Lung (tissue), 12 donors: ENCODE results near the gene HNRNPD. TPM values are rescaled to one million over a fixed set of nuclear protein-coding genes. Genes with fewer than 3 reads are reported as not detected.
"Not testable (repeated sequence)": the region's sequence is repeated elsewhere in the genome, so short reads cannot be mapped to it uniquely, and the experiment has no call there.

Experiments used
- ATAC-seq: fragments of 200-7000 bp; cut with Tn5 transposase; one replicate; pipeline ENCODE4 v1.9.1; 2020; ENCODE audit warnings: moderate number of reproducible peaks; ENCODE audit not compliant: insufficient read depth, low FRiP score
- DNase-seq, 3 donors: peaks; one replicate each; pipeline ENCODE4 v3.0.0-alpha.2; 2013 to 2017
- H3K27ac ChIP-seq, 2 donors: one replicate each; pipeline ENCODE4 v1.5.1; 2013; ENCODE audit warnings: mild to moderate bottlenecking in 2 of 2, moderate library complexity in 2 of 2, control low read depth in 1 of 2, inconsistent platforms in 1 of 2, low read depth in 1 of 2, low read length in 1 of 2
- H3K27me3 ChIP-seq, 3 donors: one replicate each; pipeline ENCODE4 v1.5.1; 2013; ENCODE audit warnings: low read length in 2 of 3; ENCODE audit not compliant: control insufficient read depth in 3 of 3, insufficient read depth in 3 of 3
- H3K36me3 ChIP-seq, 4 donors: one replicate each; pipeline ENCODE4 v1.5.1; 2013; ENCODE audit warnings: low read length in 4 of 4, mild to moderate bottlenecking in 1 of 4, moderate library complexity in 1 of 4; ENCODE audit not compliant: control insufficient read depth in 4 of 4, insufficient read depth in 4 of 4
- H3K4me1 ChIP-seq, 5 donors: one replicate each; pipeline ENCODE4 v1.5.1; 2013; ENCODE audit warnings: low read length in 5 of 5, mild to moderate bottlenecking in 2 of 5, moderate library complexity in 1 of 5; ENCODE audit not compliant: control insufficient read depth in 5 of 5, insufficient read depth in 5 of 5
- H3K4me3 ChIP-seq: one replicate; pipeline ENCODE4 v1.5.1; 2013; ENCODE audit warnings: mild to moderate bottlenecking, control low read depth, moderate library complexity
- H3K9ac ChIP-seq, 2 donors: one replicate each; pipeline ENCODE4 v1.5.1; 2013; ENCODE audit warnings: low read length in 2 of 2, control low read depth in 1 of 2; ENCODE audit not compliant: insufficient read depth in 1 of 2
- H3K9me3 ChIP-seq, 4 donors: one replicate each; pipeline ENCODE4 v1.5.1; 2013; ENCODE audit warnings: low read length in 3 of 4, mild to moderate bottlenecking in 1 of 4, moderate library complexity in 1 of 4; ENCODE audit not compliant: control insufficient read depth in 4 of 4, insufficient read depth in 3 of 4
- CTCF ChIP-seq: IDR thresholded peaks from 2 replicates; pipeline ENCODE4 v1.5.1; 2012; ENCODE audit warnings: mild to moderate bottlenecking; ENCODE audit errors: control extremely low read depth, extremely low read depth
- WGBS, 2 donors: extraction: QIAGEN DNeasy Blood & Tissue Kit; methylation state at CpG; one replicate each; pipeline ENCODE4 v1.1.7; 2013; 5-methylcytosine and 5-hydroxymethylcytosine counted together
- polyA plus RNA-seq, 2 donors: library from polyadenylated mRNA; stranded (reverse); fragments of 200-250 nt; gene quantifications; one replicate each; pipeline ENCODE4 v1.2.1, GENCODE V29; 2013
- total RNA-seq, 2 donors: library from RNA; depleted of rRNA in 1 of 2; stranded (reverse); fragments of >200 nt in 1 of 2; gene quantifications; one replicate each; pipeline ENCODE4 v1.2.1, GENCODE V29; 2014 to 2021
- donor health status: control.
- donor health status: control.
- donor health status: Bipolar disorder and iron deficiency.
- donor health status: healthy.
- donor health status: DM: yes; HTN: yes; CAD: no.

Gene HNRNPD
- total and polyA plus RNA-seq, 4 donors: 118 to 181 (median 143) TPM

GRCh38 chr4:82352118-82352824, 21.5 kb downstream of the HNRNPD start:
- H3K9me3 ChIP-seq: no peaks in the 10 kb centered on the region
- H3K4me1 ChIP-seq: peaks cover 0 to 6% (median 0%) of the 10 kb centered on the region in 5 donors
- no peak overlapping the region for H3K4me3 ChIP-seq
- no peaks in the 10 kb centered on the region for H3K27me3 ChIP-seq
- ATAC-seq: no peak
- WGBS, 2 donors: 93 to 96% methylated on average over 6 of the region's 6 CpGs
- no peak overlapping the region for H3K9ac ChIP-seq
- H3K36me3 ChIP-seq: peaks cover 13 to 43% (median 23%) of the 10 kb centered on the region in 4 donors
- no peak for DNase-seq
- H3K27ac ChIP-seq: no peak overlapping the region
- no peak for TF ChIP-seq CTCF

GRCh38 chr4:82346126-82346525, 27.7 kb downstream of the HNRNPD start:
- Histone ChIP-seq H3K9me3 (no peaks in the 10 kb centered on the region), H3K4me1 (peaks cover 0 to 2% (median 0%) of the 10 kb centered on the region in 5 donors), H3K4me3 (no peak overlapping the region), H3K27ac (no peak overlapping the region), H3K27me3 (no peaks in the 10 kb centered on the region), H3K36me3 (peaks cover 0 to 11% (median 6%) of the 10 kb centered on the region in 4 donors), H3K9ac (no peak overlapping the region)
- no peak for DNase-seq
- TF ChIP-seq CTCF: no peak
- no peak for ATAC-seq

- Histone ChIP-seq H3K9ac (no peak overlapping the region), H3K27ac (no peak overlapping the region), H3K4me1 (no peaks in the 10 kb centered on the region), H3K4me3 (no peak overlapping the region), H3K27me3 (no peaks in the 10 kb centered on the region), H3K9me3 (peaks cover 0 to 3% (median 0%) of the 10 kb centered on the region in 4 donors), H3K36me3 (no peaks in the 10 kb centered on the region)
- ATAC-seq (no peak), DNase-seq (no peak)
- no peak for TF ChIP-seq CTCF
Measured at GRCh38 chr4:82335043-82335442, 38.7 kb downstream of the HNRNPD start.

- ATAC-seq, H3K27me3 ChIP-seq: not testable (repeated sequence)
- WGBS, 2 donors: 93 to 94% methylated on average over 9 of the region's 9 CpGs
Measured at GRCh38 chr4:82333641-82334040, 40.1 kb downstream of the HNRNPD start.

More at GRCh38 chr4:82333641-82334040, 40.1 kb downstream of the HNRNPD start:
- not testable (repeated sequence) for H3K9ac ChIP-seq, H3K27ac ChIP-seq, H3K36me3 ChIP-seq, H3K4me3 ChIP-seq, DNase-seq, H3K9me3 ChIP-seq, H3K4me1 ChIP-seq
